ENCODE measurements around the gene ZNF80. TPM values are rescaled to one million over a fixed set of nuclear protein-coding genes. Genes with fewer than 3 reads are reported as not detected.
"Not testable (repeated sequence)": the region's sequence is repeated elsewhere in the genome, so short reads cannot be mapped to it uniquely, and the experiment has no call there.

Gene ZNF80
- total RNA-seq (2013): not detected
- polyA plus RNA-seq (not detected), polyA minus RNA-seq (not detected in 2 replicates), total RNA-seq (0 to 0.75 (median 0.06) reads per million in 11 experiments)

- Mint-ChIP-seq H3K4me3 (peak within 1 kb of the TSS; percentile 13 to 42), H3K9me3 (peaks cover 2 to 13% (median 8%) of the 10 kb centered on the region in 7 donors)
- H3K27me3 Mint-ChIP-seq (ENCODE audit: low read depth in 3 of 3); H3K4me2 ChIP-seq (replicated peaks; ENCODE audit: extremely low read depth, low read length, poor library complexity, severe bottlenecking); H3K27ac Mint-ChIP-seq; H3K79me2 ChIP-seq (ENCODE audit: insufficient read depth, low read length); H4K20me1 ChIP-seq (ENCODE audit: insufficient read depth, low read length); H3K27ac ChIP-seq (ENCODE audit: low read depth in 1 of 2, low read length in 2 of 2); H3K27me3 ChIP-seq (ENCODE audit: control insufficient read depth in 2 of 2, insufficient read depth in 2 of 2, low read length in 2 of 2); DNase-seq; intact Hi-C loops (cut with micrococcal nuclease); H3K4me3 ChIP-seq (replicated peaks in 1 of 3; ENCODE audit: low read depth in 2 of 3, low read length in 3 of 3); H3K36me3 ChIP-seq (replicated peaks in 1 of 2; ENCODE audit: control insufficient read depth in 1 of 2, insufficient read depth in 2 of 2, low read length in 2 of 2); H3K9me3 ChIP-seq (replicated peaks in 1 of 2; ENCODE audit: control insufficient read depth in 1 of 2, insufficient read depth in 1 of 2, low read length in 2 of 2); H3K9ac ChIP-seq (ENCODE audit: insufficient read depth, low read length, poor library complexity, severe bottlenecking); H3K4me1 Mint-ChIP-seq; H2AFZ ChIP-seq (ENCODE audit: insufficient read depth, low read depth, low read length, poor library complexity, severe bottlenecking); H3K4me1 ChIP-seq (ENCODE audit: control insufficient read depth in 1 of 2, insufficient read depth in 2 of 2, low read length in 2 of 2); H3K36me3 Mint-ChIP-seq: not testable (repeated sequence)
- WGBS (ENCODE audit: insufficient coverage): no CpG with 5 or more reads among the region's 6 CpGs
These were observed at the start of gene ZNF80 for GRCh38 chr3:114237478-114237877. Gene ZNF80 (minus strand): TSS chr3:114237578. CDS start chr3:114237074, 504 bp downstream.

- DNase-seq: no peak
These were observed 48.9 kb upstream of the ZNF80 start for GRCh38 chr3:114286266-114286665.

More at GRCh38 chr3:114286266-114286665, 48.9 kb upstream of the ZNF80 start:
- Histone ChIP-seq H2AFZ (ENCODE audit: insufficient read depth, low read depth, low read length, poor library complexity, severe bottlenecking) (no peak overlapping the region), H3K27ac (ENCODE audit: low read depth in 1 of 2, low read length in 2 of 2) (no peak overlapping the region), H3K27me3 (ENCODE audit: control insufficient read depth in 2 of 2, insufficient read depth in 2 of 2, low read length in 2 of 2) (no peaks in the 10 kb centered on the region), H3K9ac (ENCODE audit: insufficient read depth, low read length, poor library complexity, severe bottlenecking) (no peak overlapping the region), H3K4me2 (replicated peaks; ENCODE audit: extremely low read depth, low read length, poor library complexity, severe bottlenecking) (no peak overlapping the region), H3K79me2 (ENCODE audit: insufficient read depth, low read length) (no peaks in the 10 kb centered on the region), H3K9me3 (replicated peaks in 1 of 2; ENCODE audit: control insufficient read depth in 1 of 2, insufficient read depth in 1 of 2, low read length in 2 of 2) (no peaks in the 10 kb centered on the region), H4K20me1 (ENCODE audit: insufficient read depth, low read length) (no peaks in the 10 kb centered on the region), H3K4me1 (ENCODE audit: control insufficient read depth in 1 of 2, insufficient read depth in 2 of 2, low read length in 2 of 2) (peaks cover 0 to 3% of the 10 kb centered on the region in 2 donors), H3K4me3 (replicated peaks in 1 of 3; ENCODE audit: low read depth in 2 of 3, low read length in 3 of 3) (no peak overlapping the region), H3K36me3 (replicated peaks in 1 of 2; ENCODE audit: control insufficient read depth in 1 of 2, insufficient read depth in 2 of 2, low read length in 2 of 2) (no peaks in the 10 kb centered on the region)
- WGBS (ENCODE audit: insufficient coverage): 100% methylated on average over 1 of the region's 2 CpGs
- Mint-ChIP-seq H3K4me1 (peaks cover 2% of the 10 kb centered on the region), H3K4me3 (no peak overlapping the region), H3K27ac (no peak overlapping the region), H3K27me3 (ENCODE audit: low read depth in 3 of 3) (peaks cover 0 to 2% (median 0%) of the 10 kb centered on the region in 3 donors), H3K36me3 (no peaks in the 10 kb centered on the region), H3K9me3 (no peaks in the 10 kb centered on the region)
- intact Hi-C loops (cut with micrococcal nuclease): no loop called here
- no peak for TF ChIP-seq CTCF (IDR thresholded peaks at IDR 0.05)

Data from CD14-positive monocyte (primary cell).